HEK293 (cell line): Measurements from ENCODE around the gene ATG10.

Source experiments
- CTCF ChIA-PET: fragments of 350-600 bp; formaldehyde crosslinking; extraction: SDS; loops from one replicate; lab custom pipeline; 2021; ENCODE audit warnings: antibody characterized with exemption; lab: Yijun Ruan, JAX
- POLR2A ChIA-PET: fragments of 300-600 bp; formaldehyde crosslinking; extraction: SDS; loops from one replicate; lab custom pipeline; 2020; ENCODE audit warnings: antibody characterized with exemption, inconsistent platforms; lab: Yijun Ruan, JAX
- H3K27ac ChIP-seq: fragments of 200-500 bp; sonication (Bioruptor generic); 2 replicates; pipeline ENCODE4 v1.5.1; 2014; ENCODE audit warnings: low read depth, low read length, control low read depth, inconsistent platforms; ENCODE audit errors: extremely low read depth
- H3K36me3 ChIP-seq, 2 experiments: fragments of 200-500 bp in 1 of 2; sonication (Bioruptor generic) in 1 of 2; 1 replicate in 1 of 2; 2 replicates in 1 of 2; pipeline ENCODE4 v1.5.1; 2014 to 2017; ENCODE audit warnings: inconsistent platforms in 2 of 2, low read length in 2 of 2; ENCODE audit not compliant: control insufficient read depth in 2 of 2, insufficient read depth in 1 of 2
- H3K4me1 ChIP-seq: fragments of 200-500 bp; sonication (Bioruptor generic); 2 replicates; pipeline ENCODE4 v1.5.1; 2014; ENCODE audit warnings: mild to moderate bottlenecking, low read length, inconsistent platforms; ENCODE audit not compliant: control insufficient read depth, insufficient read depth
- H3K4me3 ChIP-seq: 2 replicates; pipeline ENCODE4 v1.5.1; 2011; ENCODE audit warnings: low read depth, mild to moderate bottlenecking, control low read depth, low read length, moderate library complexity
- H3K9me3 ChIP-seq: fragments of 200-500 bp; sonication (Bioruptor generic); 2 replicates; pipeline ENCODE4 v1.5.1; 2014; ENCODE audit warnings: low read depth, low read length, inconsistent platforms; ENCODE audit not compliant: control insufficient read depth, insufficient read depth
- KLF1 ChIP-seq: fragments of 450-650 bp; formaldehyde crosslinking; IDR thresholded peaks from 2 replicates; pipeline ENCODE4 v1.5.1; 2016; ENCODE audit warnings: missing biosample characterization, missing genetic modification characterization
- RBAK ChIP-seq: fragments of 450-650 bp; formaldehyde crosslinking; IDR thresholded peaks from 2 replicates; pipeline ENCODE4 v1.5.1; 2016; ENCODE audit warnings: missing biosample characterization, missing genetic modification characterization
- ZEB2 ChIP-seq: fragments of 450-650 bp; formaldehyde crosslinking; IDR thresholded peaks from 2 replicates; pipeline ENCODE4 v1.5.1; 2016; ENCODE audit warnings: missing biosample characterization, missing genetic modification characterization
- ZNF114 ChIP-seq: fragments of 450-650 bp; formaldehyde crosslinking; IDR thresholded peaks from 2 replicates; pipeline ENCODE4 v1.5.0; 2017; ENCODE audit warnings: missing biosample characterization, missing genetic modification characterization
- ZNF132 ChIP-seq: fragments of 450-650 bp; formaldehyde crosslinking; IDR thresholded peaks from 2 replicates; pipeline ENCODE4 v1.5.1; 2017; ENCODE audit warnings: missing biosample characterization, missing genetic modification characterization, borderline replicate concordance
- ZNF2 ChIP-seq: fragments of 450-650 bp; formaldehyde crosslinking; IDR thresholded peaks from 2 replicates; pipeline ENCODE4 v1.5.1; 2016; ENCODE audit warnings: missing biosample characterization, missing genetic modification characterization
- ZNF23 ChIP-seq: fragments of 450-650 bp; formaldehyde crosslinking; IDR thresholded peaks from 2 replicates; pipeline ENCODE4 v1.5.1; 2016; ENCODE audit warnings: missing biosample characterization, missing genetic modification characterization, borderline replicate concordance
- ZNF341 ChIP-seq: fragments of 450-650 bp; formaldehyde crosslinking; IDR thresholded peaks from 2 replicates; pipeline ENCODE4; 2016; ENCODE audit warnings: low read depth, missing biosample characterization, missing genetic modification characterization
- ZNF416 ChIP-seq: fragments of 450-650 bp; formaldehyde crosslinking; IDR thresholded peaks from 2 replicates; pipeline ENCODE4 v1.5.1; 2016; ENCODE audit warnings: missing biosample characterization, missing genetic modification characterization
- ZNF501 ChIP-seq: fragments of 450-650 bp; formaldehyde crosslinking; IDR thresholded peaks from 2 replicates; pipeline ENCODE4 v1.5.1; 2016; ENCODE audit warnings: missing biosample characterization, missing genetic modification characterization
- ZNF610 ChIP-seq: fragments of 450-650 bp; formaldehyde crosslinking; IDR thresholded peaks from 2 replicates; pipeline ENCODE4 v1.5.1; 2016; ENCODE audit warnings: missing biosample characterization, missing genetic modification characterization, borderline replicate concordance
- ZNF768 ChIP-seq: fragments of 450-650 bp; formaldehyde crosslinking; IDR thresholded peaks from 2 replicates; pipeline ENCODE4 v1.5.1; 2018; ENCODE audit warnings: missing biosample characterization, mild to moderate bottlenecking, missing genetic modification characterization
- ZNF830 ChIP-seq: fragments of 450-650 bp; IDR thresholded peaks from 2 replicates; pipeline ENCODE4 v1.5.0; 2018; ENCODE audit warnings: missing biosample characterization, missing genetic modification characterization, low read depth, mild to moderate bottlenecking, moderate library complexity
- TF ChIP-seq, protein P1 (sequence below): fragments of 450-650 bp; formaldehyde crosslinking; IDR thresholded peaks from 2 replicates; pipeline ENCODE4 v1.5.1; 2016; ENCODE audit warnings: missing biosample characterization, missing genetic modification characterization
- TF ChIP-seq, protein P2 (sequence below): fragments of 450-650 bp; formaldehyde crosslinking; IDR thresholded peaks from 2 replicates; pipeline ENCODE4 v1.5.1; 2016; ENCODE audit warnings: missing biosample characterization, missing genetic modification characterization
- TF ChIP-seq, protein P3 (sequence below): fragments of 450-650 bp; formaldehyde crosslinking; IDR thresholded peaks from 2 replicates; pipeline ENCODE4 v1.5.1; 2016; ENCODE audit warnings: missing biosample characterization, missing genetic modification characterization
- TF ChIP-seq, protein P4 (sequence below): fragments of 450-650 bp; formaldehyde crosslinking; IDR thresholded peaks from 2 replicates; pipeline ENCODE4 v1.5.1; 2017; ENCODE audit warnings: missing biosample characterization, missing genetic modification characterization

ATG10 gene

DNA sequence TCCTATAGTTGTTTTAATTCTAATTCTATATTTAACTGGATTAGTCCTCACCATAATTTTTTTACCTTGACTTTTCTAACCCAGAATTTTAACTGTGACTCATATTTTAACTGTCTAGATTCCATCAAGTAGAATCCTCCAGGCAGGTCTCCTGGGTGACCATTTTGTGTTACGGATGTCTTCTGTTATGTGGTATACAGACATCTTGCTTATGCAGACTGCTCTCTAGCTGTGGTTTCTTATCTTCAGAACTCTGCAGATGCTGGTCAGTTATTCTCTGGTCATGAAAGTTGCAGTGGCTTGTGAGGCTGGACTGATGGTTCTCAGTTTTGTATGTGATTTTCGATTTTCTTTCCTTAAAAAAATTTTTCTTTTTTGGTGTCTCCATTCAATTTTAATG, 139.4 kb downstream of the ATG10 start:
- no peak for TF ChIP-seq RBAK (tag by site-specific recombination)
- TF ChIP-seq, protein P1, sequence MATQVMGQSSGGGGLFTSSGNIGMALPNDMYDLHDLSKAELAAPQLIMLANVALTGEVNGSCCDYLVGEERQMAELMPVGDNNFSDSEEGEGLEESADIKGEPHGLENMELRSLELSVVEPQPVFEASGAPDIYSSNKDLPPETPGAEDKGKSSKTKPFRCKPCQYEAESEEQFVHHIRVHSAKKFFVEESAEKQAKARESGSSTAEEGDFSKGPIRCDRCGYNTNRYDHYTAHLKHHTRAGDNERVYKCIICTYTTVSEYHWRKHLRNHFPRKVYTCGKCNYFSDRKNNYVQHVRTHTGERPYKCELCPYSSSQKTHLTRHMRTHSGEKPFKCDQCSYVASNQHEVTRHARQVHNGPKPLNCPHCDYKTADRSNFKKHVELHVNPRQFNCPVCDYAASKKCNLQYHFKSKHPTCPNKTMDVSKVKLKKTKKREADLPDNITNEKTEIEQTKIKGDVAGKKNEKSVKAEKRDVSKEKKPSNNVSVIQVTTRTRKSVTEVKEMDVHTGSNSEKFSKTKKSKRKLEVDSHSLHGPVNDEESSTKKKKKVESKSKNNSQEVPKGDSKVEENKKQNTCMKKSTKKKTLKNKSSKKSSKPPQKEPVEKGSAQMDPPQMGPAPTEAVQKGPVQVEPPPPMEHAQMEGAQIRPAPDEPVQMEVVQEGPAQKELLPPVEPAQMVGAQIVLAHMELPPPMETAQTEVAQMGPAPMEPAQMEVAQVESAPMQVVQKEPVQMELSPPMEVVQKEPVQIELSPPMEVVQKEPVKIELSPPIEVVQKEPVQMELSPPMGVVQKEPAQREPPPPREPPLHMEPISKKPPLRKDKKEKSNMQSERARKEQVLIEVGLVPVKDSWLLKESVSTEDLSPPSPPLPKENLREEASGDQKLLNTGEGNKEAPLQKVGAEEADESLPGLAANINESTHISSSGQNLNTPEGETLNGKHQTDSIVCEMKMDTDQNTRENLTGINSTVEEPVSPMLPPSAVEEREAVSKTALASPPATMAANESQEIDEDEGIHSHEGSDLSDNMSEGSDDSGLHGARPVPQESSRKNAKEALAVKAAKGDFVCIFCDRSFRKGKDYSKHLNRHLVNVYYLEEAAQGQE, result no peak
- no peak for TF ChIP-seq ZNF2 (tag by site-specific recombination)
- no peak for TF ChIP-seq ZNF610 (tag by site-specific recombination)
- no peak for TF ChIP-seq ZNF23 (tag by site-specific recombination)
- TF ChIP-seq ZNF501, result no peak
- H3K4me1 ChIP-seq, result no peaks in the 10 kb centered on the region
- POLR2A ChIA-PET, result no interaction called here
- CTCF ChIA-PET, result no interaction called here
- H3K4me3 ChIP-seq, result no peak overlapping the region
- no peaks in the 10 kb centered on the region for H3K9me3 ChIP-seq
- no peak overlapping the region for H3K27ac ChIP-seq
- no peaks in the 10 kb centered on the region for H3K36me3 ChIP-seq

DNA sequence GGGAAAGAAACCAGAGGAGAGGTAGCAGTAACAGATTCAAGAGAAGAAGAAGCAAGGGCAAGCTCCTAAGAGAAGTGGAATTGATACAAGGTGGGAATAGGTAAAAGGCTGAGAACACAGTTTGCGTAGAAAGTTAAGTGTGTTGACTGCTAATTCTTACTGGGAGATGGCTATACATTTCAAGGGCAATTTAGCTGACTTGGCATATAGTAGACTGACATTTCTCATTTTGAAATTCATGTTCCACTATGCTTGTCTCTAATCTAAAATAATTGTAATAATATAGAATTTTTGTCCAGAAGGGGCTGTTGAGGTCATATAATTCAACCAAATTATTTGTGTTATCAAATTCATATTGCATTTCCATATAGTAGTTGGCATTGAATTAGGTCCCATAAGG, 144.0 kb downstream of the ATG10 start:
- H3K27ac ChIP-seq, result no peak overlapping the region
- no peaks in the 10 kb centered on the region; the same call in 1 of the 2 replicates for H3K4me1 ChIP-seq
- no peaks in the 10 kb centered on the region for H3K36me3 ChIP-seq
- no peak overlapping the region for H3K4me3 ChIP-seq
- no peaks in the 10 kb centered on the region for H3K9me3 ChIP-seq
- CTCF ChIA-PET, result no interaction called here
- TF ChIP-seq ZNF768, result no peak
- TF ChIP-seq ZNF114 (tag by site-specific recombination), result no peak
- no peak for TF ChIP-seq ZNF416 (tag by site-specific recombination)
- TF ChIP-seq, protein P2, sequence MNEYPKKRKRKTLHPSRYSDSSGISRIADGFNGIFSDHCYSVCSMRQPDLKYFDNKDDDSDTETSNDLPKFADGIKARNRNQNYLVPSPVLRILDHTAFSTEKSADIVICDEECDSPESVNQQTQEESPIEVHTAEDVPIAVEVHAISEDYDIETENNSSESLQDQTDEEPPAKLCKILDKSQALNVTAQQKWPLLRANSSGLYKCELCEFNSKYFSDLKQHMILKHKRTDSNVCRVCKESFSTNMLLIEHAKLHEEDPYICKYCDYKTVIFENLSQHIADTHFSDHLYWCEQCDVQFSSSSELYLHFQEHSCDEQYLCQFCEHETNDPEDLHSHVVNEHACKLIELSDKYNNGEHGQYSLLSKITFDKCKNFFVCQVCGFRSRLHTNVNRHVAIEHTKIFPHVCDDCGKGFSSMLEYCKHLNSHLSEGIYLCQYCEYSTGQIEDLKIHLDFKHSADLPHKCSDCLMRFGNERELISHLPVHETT (tag by site-specific recombination), result no peak
- no peak for TF ChIP-seq KLF1 (tag by site-specific recombination)
- no peak for TF ChIP-seq ZEB2 (tag by site-specific recombination)
- POLR2A ChIA-PET, result no interaction called here

DNA sequence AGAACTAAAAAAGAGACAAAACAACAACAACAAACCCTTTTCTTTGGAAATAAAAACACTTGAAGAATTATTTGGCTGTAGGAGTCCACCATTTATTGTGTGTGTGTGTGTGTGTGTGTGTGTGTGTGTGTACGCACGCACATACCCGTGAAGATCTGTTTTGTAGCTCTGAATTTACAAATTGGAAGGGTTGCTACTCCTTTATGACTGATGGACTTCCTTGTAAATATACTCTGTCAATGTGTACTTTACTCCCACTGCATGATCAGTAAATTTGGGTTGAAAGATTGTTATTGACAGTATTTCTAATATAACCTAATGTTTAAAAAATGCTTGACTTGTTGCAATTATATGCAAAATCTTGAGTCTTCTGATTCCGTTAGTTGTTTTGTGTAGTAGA, 148.1 kb downstream of the ATG10 start:
- no peak overlapping the region for H3K4me3 ChIP-seq
- ChIA-PET POLR2A (no interaction called here), CTCF (no interaction called here)
- H3K4me1 ChIP-seq, result no peaks in the 10 kb centered on the region; the same call in 1 of the 2 replicates
- H3K36me3 ChIP-seq, result no peaks in the 10 kb centered on the region
- H3K27ac ChIP-seq, result no peak overlapping the region
- H3K9me3 ChIP-seq, result no peaks in the 10 kb centered on the region
- no peak for TF ChIP-seq ZNF830 (tag by site-specific recombination)
- no peak for TF ChIP-seq ZNF341
- TF ChIP-seq, protein P3, sequence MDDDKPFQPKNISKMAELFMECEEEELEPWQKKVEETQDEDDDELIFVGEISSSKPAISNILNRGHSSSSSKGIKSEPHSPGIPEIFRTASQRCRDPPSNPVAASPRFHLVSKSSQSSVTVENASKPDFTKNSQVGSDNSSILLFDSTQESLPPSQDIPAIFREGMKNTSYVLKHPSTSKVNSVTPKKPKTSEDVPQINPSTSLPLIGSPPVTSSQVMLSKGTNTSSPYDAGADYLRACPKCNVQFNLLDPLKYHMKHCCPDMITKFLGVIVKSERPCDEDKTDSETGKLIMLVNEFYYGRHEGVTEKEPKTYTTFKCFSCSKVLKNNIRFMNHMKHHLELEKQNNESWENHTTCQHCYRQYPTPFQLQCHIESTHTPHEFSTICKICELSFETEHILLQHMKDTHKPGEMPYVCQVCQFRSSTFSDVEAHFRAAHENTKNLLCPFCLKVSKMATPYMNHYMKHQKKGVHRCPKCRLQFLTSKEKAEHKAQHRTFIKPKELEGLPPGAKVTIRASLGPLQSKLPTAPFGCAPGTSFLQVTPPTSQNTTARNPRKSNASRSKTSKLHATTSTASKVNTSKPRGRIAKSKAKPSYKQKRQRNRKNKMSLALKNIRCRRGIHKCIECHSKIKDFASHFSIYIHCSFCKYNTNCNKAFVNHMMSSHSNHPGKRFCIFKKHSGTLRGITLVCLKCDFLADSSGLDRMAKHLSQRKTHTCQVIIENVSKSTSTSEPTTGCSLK (tag by site-specific recombination), result no peak
- TF ChIP-seq ZNF132, result no peak
- TF ChIP-seq, protein P4, sequence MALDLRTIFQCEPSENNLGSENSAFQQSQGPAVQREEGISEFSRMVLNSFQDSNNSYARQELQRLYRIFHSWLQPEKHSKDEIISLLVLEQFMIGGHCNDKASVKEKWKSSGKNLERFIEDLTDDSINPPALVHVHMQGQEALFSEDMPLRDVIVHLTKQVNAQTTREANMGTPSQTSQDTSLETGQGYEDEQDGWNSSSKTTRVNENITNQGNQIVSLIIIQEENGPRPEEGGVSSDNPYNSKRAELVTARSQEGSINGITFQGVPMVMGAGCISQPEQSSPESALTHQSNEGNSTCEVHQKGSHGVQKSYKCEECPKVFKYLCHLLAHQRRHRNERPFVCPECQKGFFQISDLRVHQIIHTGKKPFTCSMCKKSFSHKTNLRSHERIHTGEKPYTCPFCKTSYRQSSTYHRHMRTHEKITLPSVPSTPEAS (tag by site-specific recombination), result no peak
